Keratinocyte (primary cell): ENCODE measurements around the gene ZNF584.

Source experiments
- CTCF ChIP-seq, 3 experiments: IDR thresholded peaks in 1 of 3; conservative IDR thresholded peaks in 1 of 3; optimal IDR thresholded peaks in 1 of 3; 2 replicates in 2 of 3; 3 replicates in 1 of 3; pipeline versions ENCODE3 to v1.5.1; 2011; ENCODE audit warnings: low read length in 3 of 3, mild to moderate bottlenecking in 3 of 3, moderate library complexity in 2 of 3, control low read depth in 1 of 3, inconsistent platforms in 1 of 3; ENCODE audit not compliant: insufficient read depth in 2 of 3; ENCODE audit errors: extremely low read depth in 1 of 3
- EZH2 ChIP-seq: IDR thresholded peaks from one replicate; pipeline ENCODE4 v1.6.1; 2012; ENCODE audit warnings: inconsistent platforms, mild to moderate bottlenecking, low read length, moderate library complexity

GRCh38 chr19:58416604-58417003 lies 8.2 kb downstream of the ZNF584 start:
- TF ChIP-seq CTCF (optimal IDR thresholded peaks at IDR 0.05 in 1 of 3, IDR thresholded peaks at IDR 0.05 in 1 of 3, conservative IDR thresholded peaks at IDR 0.05 in 1 of 3; ENCODE audit: extremely low read depth in 1 of 3, insufficient read depth in 2 of 3, low read length in 3 of 3) (no peak), EZH2 (no peak)
